Fibroblast of lung (primary cell): ENCODE data around the gene ATXN7L2. TPM values are rescaled to one million over a fixed set of nuclear protein-coding genes. Genes with fewer than 3 reads are reported as not detected.

Experiments used
- DNase-seq, 2 donors: peaks; one replicate each; pipeline versions ENCODE4 v3.0.0 to v3.0.0-alpha.2; 2010; ENCODE audit warnings: low read depth in 2 of 2
- H2AFZ ChIP-seq: 2 replicates; pipeline ENCODE4 v1.5.1; 2012; ENCODE audit warnings: low read length, control low read depth, inconsistent platforms
- H3K27ac ChIP-seq: 2 replicates; pipeline ENCODE4 v1.5.1; 2011; ENCODE audit warnings: low read length, control low read depth; ENCODE audit not compliant: insufficient read depth
- H3K27me3 ChIP-seq: 2 replicates; pipeline ENCODE4 v1.5.1; 2011; ENCODE audit warnings: mild to moderate bottlenecking, low read length; ENCODE audit not compliant: control insufficient read depth, insufficient read depth
- H3K36me3 ChIP-seq: 2 replicates; pipeline ENCODE4 v1.5.1; 2011; ENCODE audit warnings: low read length; ENCODE audit not compliant: control insufficient read depth, insufficient read depth
- H3K4me1 ChIP-seq: 2 replicates; pipeline ENCODE4 v1.5.1; 2011; ENCODE audit warnings: low read length; ENCODE audit not compliant: control insufficient read depth, insufficient read depth; ENCODE audit errors: extremely low read depth
- H3K4me2 ChIP-seq: 2 replicates; pipeline ENCODE4 v1.5.1; 2011; ENCODE audit warnings: low read length, control low read depth; ENCODE audit not compliant: insufficient read depth; ENCODE audit errors: extremely low read depth
- H3K4me3 ChIP-seq, 4 experiments: fragments of 200-600 bp in 1 of 4; sonication (generic) in 1 of 4; replicated peaks in 1 of 4; 2 replicates each; pipeline ENCODE4 v1.5.1; 2011 to 2016; ENCODE audit warnings: low read length in 4 of 4, low read depth in 3 of 4, mild to moderate bottlenecking in 3 of 4, control low read depth in 2 of 4, inconsistent platforms in 1 of 4, mixed read lengths in 1 of 4; ENCODE audit not compliant: insufficient read depth in 1 of 4; ENCODE audit errors: control extremely low read depth in 1 of 4
- H3K79me2 ChIP-seq: 2 replicates; pipeline ENCODE4 v1.5.1; 2012; ENCODE audit warnings: mild to moderate bottlenecking, low read length, inconsistent platforms; ENCODE audit not compliant: control insufficient read depth, insufficient read depth
- H3K9ac ChIP-seq: 2 replicates; pipeline ENCODE4 v1.5.1; 2011; ENCODE audit warnings: mild to moderate bottlenecking, low read length, control low read depth; ENCODE audit not compliant: insufficient read depth
- H3K9me3 ChIP-seq: 2 replicates; pipeline ENCODE4 v1.5.1; 2012; ENCODE audit warnings: low read depth, low read length; ENCODE audit not compliant: control insufficient read depth, insufficient read depth
- H4K20me1 ChIP-seq: 2 replicates; pipeline ENCODE4 v1.5.1; 2011; ENCODE audit warnings: low read length; ENCODE audit not compliant: control insufficient read depth, insufficient read depth; ENCODE audit errors: extremely low read depth
- CTCF ChIP-seq, 2 donors: IDR thresholded peaks in 1 of 2; conservative IDR thresholded peaks in 1 of 2; 1 replicate in 1 of 2; 2 replicates in 1 of 2; pipeline ENCODE4 v1.5.1; 2011 to 2012; ENCODE audit warnings: low read length in 2 of 2, control low read depth in 1 of 2, inconsistent platforms in 1 of 2, low read depth in 1 of 2, mild to moderate bottlenecking in 1 of 2
- EZH2 ChIP-seq: IDR thresholded peaks from 2 replicates; pipeline ENCODE4 v1.5.1; 2012; ENCODE audit warnings: low read length, control low read depth, mild to moderate bottlenecking; ENCODE audit errors: missing control alignments
- polyA plus RNA-seq, 2 donors: library from polyadenylated mRNA; depleted of rRNA in 1 of 2; stranded (reverse) in 1 of 2; unstranded in 1 of 2; fragments of >200 nt; gene quantifications; 2 replicates each; pipeline ENCODE4 v1.2.1, GENCODE V29; 2011 to 2012; ENCODE audit warnings: missing spikeins in 1 of 2
- total RNA-seq: library from RNA; depleted of rRNA; stranded (reverse); fragments of >200 nt; gene quantifications from 2 replicates; pipeline ENCODE4 v1.2.1, GENCODE V29; 2014

The ATXN7L2 gene
- total and polyA plus RNA-seq, 2 donors (not counting 1 experiment from before 2014, with no cell fraction given): 0.86 to 2.0 TPM

GRCh38 chr1:109438798-109439297, 44.9 kb upstream of the ATXN7L2 start:
- Histone ChIP-seq H3K9ac (no peak overlapping the region), H2AFZ (no peak overlapping the region), H3K9me3 (no peaks in the 10 kb centered on the region), H4K20me1 (no peaks in the 10 kb centered on the region), H3K4me2 (peak overlapping the region; percentile 33), H3K4me1 (peaks cover 15% of the 10 kb centered on the region), H3K36me3 (no peaks in the 10 kb centered on the region), H3K79me2 (no peaks in the 10 kb centered on the region), H3K4me3 (no peak overlapping the region), H3K27me3 (no peaks in the 10 kb centered on the region), H3K27ac (peak overlapping the region; percentile 63)
- no peak for TF ChIP-seq CTCF (conservative IDR thresholded peaks at IDR 0.05 in 1 of 2, IDR thresholded peaks at IDR 0.05 in 1 of 2; ENCODE audit: low read depth in 1 of 2, low read length in 2 of 2)
- no peak for TF ChIP-seq EZH2
- peak; percentile 95 to 98 for DNase-seq

- Histone ChIP-seq H3K36me3 (no peaks in the 10 kb centered on the region), H3K9ac (no peak overlapping the region), H3K4me3 (no peak overlapping the region), H3K4me2 (peak overlapping the region; percentile 40), H3K9me3 (no peaks in the 10 kb centered on the region), H3K27ac (no peak overlapping the region), H3K27me3 (peaks cover 3% of the 10 kb centered on the region), H2AFZ (peak overlapping the region; percentile 21), H4K20me1 (no peaks in the 10 kb centered on the region), H3K4me1 (peaks cover 15% of the 10 kb centered on the region), H3K79me2 (no peaks in the 10 kb centered on the region)
- peak in 1 of 2 donors; percentile 92 for DNase-seq
- TF ChIP-seq EZH2 (no peak), CTCF (conservative IDR thresholded peaks at IDR 0.05 in 1 of 2, IDR thresholded peaks at IDR 0.05 in 1 of 2; ENCODE audit: low read depth in 1 of 2, low read length in 2 of 2) (no peak)
Observed at GRCh38 chr1:109441069-109441468, 42.6 kb upstream of the ATXN7L2 start.

GRCh38 chr1:109443476-109443875, 40.2 kb upstream of the ATXN7L2 start:
- DNase-seq: no peak
- H3K27ac ChIP-seq: no peak overlapping the region

More at GRCh38 chr1:109443476-109443875, 40.2 kb upstream of the ATXN7L2 start:
- Histone ChIP-seq H3K79me2 (no peaks in the 10 kb centered on the region), H3K9me3 (no peaks in the 10 kb centered on the region), H2AFZ (no peak overlapping the region), H3K4me2 (no peak overlapping the region), H3K4me3 (no peak overlapping the region), H3K9ac (no peak overlapping the region), H3K36me3 (no peaks in the 10 kb centered on the region), H4K20me1 (no peaks in the 10 kb centered on the region), H3K27me3 (peaks cover 7% of the 10 kb centered on the region), H3K4me1 (peaks cover 10% of the 10 kb centered on the region)
- TF ChIP-seq EZH2 (no peak), CTCF (conservative IDR thresholded peaks at IDR 0.05 in 1 of 2, IDR thresholded peaks at IDR 0.05 in 1 of 2; ENCODE audit: low read depth in 1 of 2, low read length in 2 of 2) (no peak)
